ENCODE measurements around the gene LAMA2. TPM values are rescaled to one million over a fixed set of nuclear protein-coding genes. Genes with fewer than 3 reads are reported as not detected.

LAMA2 gene
- total RNA-seq, 4 donors from 2014 or later = 15.4 to 55.3 (median 38.7) TPM

GRCh38 chr6:129117355-129117754 is 234.4 kb downstream of the LAMA2 start:
- DNase-seq = no peak
- Histone ChIP-seq H3K4me1 (peaks cover 0 to 5% (median 0%) of the 10 kb centered on the region in 4 donors), H3K4me3 (no peak overlapping the region), H3K27ac (no peak overlapping the region), H3K9me3 (no peaks in the 10 kb centered on the region), H3K27me3 (no peaks in the 10 kb centered on the region), H3K36me3 (no peaks in the 10 kb centered on the region)
- TF ChIP-seq POLR2A (IDR thresholded peaks at IDR 0.05) = no peak
- TF ChIP-seq, protein P1, sequence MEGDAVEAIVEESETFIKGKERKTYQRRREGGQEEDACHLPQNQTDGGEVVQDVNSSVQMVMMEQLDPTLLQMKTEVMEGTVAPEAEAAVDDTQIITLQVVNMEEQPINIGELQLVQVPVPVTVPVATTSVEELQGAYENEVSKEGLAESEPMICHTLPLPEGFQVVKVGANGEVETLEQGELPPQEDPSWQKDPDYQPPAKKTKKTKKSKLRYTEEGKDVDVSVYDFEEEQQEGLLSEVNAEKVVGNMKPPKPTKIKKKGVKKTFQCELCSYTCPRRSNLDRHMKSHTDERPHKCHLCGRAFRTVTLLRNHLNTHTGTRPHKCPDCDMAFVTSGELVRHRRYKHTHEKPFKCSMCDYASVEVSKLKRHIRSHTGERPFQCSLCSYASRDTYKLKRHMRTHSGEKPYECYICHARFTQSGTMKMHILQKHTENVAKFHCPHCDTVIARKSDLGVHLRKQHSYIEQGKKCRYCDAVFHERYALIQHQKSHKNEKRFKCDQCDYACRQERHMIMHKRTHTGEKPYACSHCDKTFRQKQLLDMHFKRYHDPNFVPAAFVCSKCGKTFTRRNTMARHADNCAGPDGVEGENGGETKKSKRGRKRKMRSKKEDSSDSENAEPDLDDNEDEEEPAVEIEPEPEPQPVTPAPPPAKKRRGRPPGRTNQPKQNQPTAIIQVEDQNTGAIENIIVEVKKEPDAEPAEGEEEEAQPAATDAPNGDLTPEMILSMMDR (IDR thresholded peaks at IDR 0.05) = no peak

GRCh38 chr6:129120856-129121638 is 238.1 kb downstream of the LAMA2 start:
- DNase-seq = no peak
- Histone ChIP-seq H3K4me3 (no peak overlapping the region), H3K27ac (no peak overlapping the region), H3K36me3 (no peaks in the 10 kb centered on the region), H3K9me3 (no peaks in the 10 kb centered on the region), H3K4me1 (no peaks in the 10 kb centered on the region), H3K27me3 (no peaks in the 10 kb centered on the region)
- no peak for TF ChIP-seq POLR2A (IDR thresholded peaks at IDR 0.05)
- TF ChIP-seq, protein P1 (IDR thresholded peaks at IDR 0.05) = no peak

GRCh38 chr6:129124347-129124746 is 241.4 kb downstream of the LAMA2 start:
- H3K4me1 ChIP-seq = no peaks in the 10 kb centered on the region
- H3K4me3 ChIP-seq = no peak overlapping the region
- DNase-seq = no peak
- H3K9me3 ChIP-seq = no peaks in the 10 kb centered on the region
- H3K27ac ChIP-seq = no peak overlapping the region
- no peaks in the 10 kb centered on the region for H3K36me3 ChIP-seq
- no peak for TF ChIP-seq POLR2A (IDR thresholded peaks at IDR 0.05)
- TF ChIP-seq, protein P1 (IDR thresholded peaks at IDR 0.05) = no peak
- no peaks in the 10 kb centered on the region for H3K27me3 ChIP-seq

GRCh38 chr6:129130106-129130505 is 247.2 kb downstream of the LAMA2 start:
- no peaks in the 10 kb centered on the region for H3K9me3 ChIP-seq
- peak overlapping the region in 1 of 4 donors; percentile 23 for H3K27ac ChIP-seq
- no peaks in the 10 kb centered on the region for H3K4me1 ChIP-seq
- no peak overlapping the region for H3K4me3 ChIP-seq
- no peaks in the 10 kb centered on the region for H3K36me3 ChIP-seq
- DNase-seq = no peak
- H3K27me3 ChIP-seq = no peaks in the 10 kb centered on the region
- TF ChIP-seq POLR2A (IDR thresholded peaks at IDR 0.05) = no peak
- TF ChIP-seq, protein P1 (IDR thresholded peaks at IDR 0.05) = no peak

DNA sequence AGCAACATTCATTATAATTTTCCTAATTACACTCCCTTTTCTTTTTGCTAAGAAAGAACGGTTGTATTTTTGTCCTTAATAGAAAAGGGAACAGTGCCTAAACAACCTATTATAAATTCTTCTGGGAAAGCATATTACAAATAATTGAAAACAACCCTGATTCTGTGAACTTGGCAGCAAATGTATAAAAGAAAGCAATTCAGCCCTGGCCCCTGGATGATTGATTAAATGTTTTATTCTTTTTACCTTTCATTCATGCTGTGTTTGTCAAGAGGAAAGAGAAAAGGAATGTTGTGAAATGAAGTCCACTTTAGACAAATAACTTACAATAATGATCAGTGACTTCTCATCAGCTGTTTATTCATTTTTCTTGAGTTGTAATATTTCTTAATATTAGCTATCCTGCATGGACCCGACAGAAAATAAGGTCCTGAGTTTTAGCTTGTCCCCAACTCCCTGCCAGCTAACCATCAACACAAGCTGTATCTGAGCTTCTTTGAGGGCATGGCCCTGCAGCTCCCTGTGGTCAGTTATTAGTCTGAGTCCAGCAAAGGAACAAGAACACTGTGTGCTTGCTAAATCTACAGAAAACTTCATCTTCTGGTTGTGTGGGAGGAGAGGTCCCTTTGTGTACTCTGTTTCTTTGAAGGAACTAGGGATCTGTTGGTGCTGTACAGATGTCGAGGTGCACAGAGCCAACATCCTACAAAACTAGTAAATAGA is 248.2 kb downstream of the LAMA2 start:
- Histone ChIP-seq H3K27ac (peak overlapping the region in 1 of 4 donors; percentile 23), H3K4me3 (no peak overlapping the region), H3K4me1 (no peaks in the 10 kb centered on the region), H3K9me3 (no peaks in the 10 kb centered on the region), H3K27me3 (no peaks in the 10 kb centered on the region), H3K36me3 (no peaks in the 10 kb centered on the region)
- peak in 1 of 3 donors; percentile 49 for DNase-seq
- TF ChIP-seq, protein P1 (IDR thresholded peaks at IDR 0.05) = no peak
- no peak for TF ChIP-seq POLR2A (IDR thresholded peaks at IDR 0.05)
